NCI-H2081 treated with DMSO at 0.1 percent for 48 hours (cell line): ENCODE data around the gene DCAF6.
A peak's percentile ranks its signal among the peaks of the same experiment; 100 is the strongest.
"Not testable (repeated sequence)": the region's sequence is repeated elsewhere in the genome, so short reads cannot be mapped to it uniquely, and the experiment has no call there.

Experiments used
- DNase-seq: peaks from one replicate; lab custom pipeline; 2025; lab: John Stamatoyannopoulos, UW

DCAF6 gene

DNA sequence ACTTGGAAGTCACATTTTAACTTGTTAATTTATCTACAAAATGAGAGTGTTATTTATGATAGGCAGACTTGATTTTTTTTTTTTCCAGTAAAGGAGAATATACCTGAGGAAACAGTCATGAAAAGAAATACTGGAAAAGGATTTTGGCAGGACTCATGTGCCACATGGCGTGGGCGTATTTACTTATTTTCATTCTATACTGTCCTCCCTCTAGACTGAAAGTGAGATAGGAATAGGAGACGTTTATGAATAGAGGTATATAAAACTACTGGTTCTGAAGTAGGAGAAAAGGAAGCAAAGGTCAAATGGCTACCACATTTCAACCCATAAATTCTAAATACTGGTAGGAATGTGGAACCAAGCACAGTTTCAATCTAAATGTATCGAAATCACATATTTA, 95.1 kb downstream of the DCAF6 start:
- no peak for DNase-seq

DNA sequence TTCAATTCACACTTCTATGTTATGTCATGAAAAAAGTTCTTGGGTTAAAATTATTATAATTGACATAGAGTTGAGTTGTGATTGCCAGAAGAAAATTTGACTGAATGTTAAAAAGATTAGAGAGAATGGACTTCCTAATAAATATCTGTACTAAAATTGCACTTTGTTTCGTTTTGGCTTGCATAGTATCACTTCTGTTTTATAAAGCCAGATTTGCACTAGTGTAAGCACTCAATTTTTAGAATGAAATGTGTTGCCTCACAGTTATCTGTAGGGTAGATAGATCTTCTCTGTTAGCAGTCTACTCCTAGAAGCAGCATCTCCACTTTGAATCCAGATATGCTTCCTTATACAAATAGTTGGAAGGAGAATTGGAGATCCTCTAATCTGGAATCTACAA, 95.5 kb downstream of the DCAF6 start:
- DNase-seq: no peak

DNA sequence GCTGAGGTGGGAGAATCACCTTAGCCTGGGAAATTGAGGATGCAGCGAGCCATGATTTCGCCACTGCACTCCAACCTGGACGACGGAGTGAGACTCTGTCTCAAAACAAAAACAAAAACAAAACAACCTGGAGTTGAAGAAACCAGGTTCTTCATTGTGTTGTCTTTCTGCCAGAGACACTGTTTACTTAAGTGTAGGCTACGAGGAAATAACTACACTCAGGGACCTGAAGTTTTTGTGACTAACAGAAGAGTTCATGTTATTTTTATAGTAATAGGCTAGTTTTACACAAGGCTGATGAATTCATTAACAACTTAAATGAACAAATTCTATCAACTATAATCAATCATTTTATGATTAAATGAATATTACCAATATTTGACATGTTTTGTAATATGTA, 98.9 kb downstream of the DCAF6 start:
- DNase-seq: no peak

DNA sequence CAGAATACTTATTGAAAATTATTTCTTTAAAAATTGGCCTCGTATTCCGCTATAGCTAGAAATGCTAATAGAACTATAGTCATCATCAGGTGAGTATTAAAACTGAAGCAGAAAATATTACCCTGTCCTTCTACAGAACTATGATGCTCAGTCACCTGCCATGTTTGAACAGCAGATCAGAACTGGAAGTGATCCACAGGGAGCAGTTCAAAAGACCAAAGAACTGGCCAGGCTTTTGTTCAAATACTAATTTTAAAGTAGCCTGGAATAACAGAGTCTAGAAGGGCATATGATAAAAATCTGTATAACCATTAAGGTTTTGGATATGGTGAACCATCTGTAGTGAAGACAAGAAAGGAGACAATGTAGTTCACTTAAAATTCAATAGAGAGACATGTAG, 105.9 kb downstream of the DCAF6 start:
- DNase-seq: no peak

DNA sequence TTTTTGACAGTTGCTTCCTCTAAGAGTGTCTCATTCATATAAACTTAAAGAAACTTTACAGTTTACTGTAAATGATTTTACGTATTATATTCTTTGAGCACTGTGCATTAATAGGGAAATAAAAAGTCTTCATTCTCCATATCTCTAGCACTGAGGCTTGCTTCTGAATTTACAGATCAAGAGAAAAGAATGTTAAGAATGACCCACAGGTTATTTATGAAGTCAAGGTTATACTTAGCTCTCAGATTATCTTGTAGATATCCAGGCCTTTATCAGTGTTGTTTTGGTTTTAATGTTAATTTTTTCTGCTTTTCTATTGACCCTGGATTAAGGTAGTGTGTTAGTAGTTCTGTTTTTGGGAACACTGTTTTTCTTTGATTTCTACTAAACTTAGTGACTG, 108.8 kb downstream of the DCAF6 start:
- no peak for DNase-seq

DNA sequence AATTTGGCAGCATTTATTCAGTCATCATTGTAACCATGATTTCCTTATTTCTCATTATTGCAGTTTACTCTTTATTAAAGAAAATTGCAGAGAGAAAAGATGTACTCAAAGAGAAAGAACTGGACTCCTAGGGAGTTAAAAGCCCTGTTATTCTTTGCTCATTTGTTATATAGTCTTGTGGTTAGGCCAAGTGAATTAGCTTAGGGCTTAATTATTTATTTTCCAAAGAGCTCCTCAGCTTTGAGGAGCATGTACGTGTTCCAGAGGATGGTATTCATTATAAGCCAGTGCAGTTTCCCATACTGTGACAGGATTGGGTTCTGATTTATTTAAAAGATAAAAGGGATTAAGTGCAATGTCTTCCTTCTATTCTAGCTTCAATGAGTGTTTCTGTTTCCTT, 113.8 kb downstream of the DCAF6 start:
- DNase-seq: no peak

DNA sequence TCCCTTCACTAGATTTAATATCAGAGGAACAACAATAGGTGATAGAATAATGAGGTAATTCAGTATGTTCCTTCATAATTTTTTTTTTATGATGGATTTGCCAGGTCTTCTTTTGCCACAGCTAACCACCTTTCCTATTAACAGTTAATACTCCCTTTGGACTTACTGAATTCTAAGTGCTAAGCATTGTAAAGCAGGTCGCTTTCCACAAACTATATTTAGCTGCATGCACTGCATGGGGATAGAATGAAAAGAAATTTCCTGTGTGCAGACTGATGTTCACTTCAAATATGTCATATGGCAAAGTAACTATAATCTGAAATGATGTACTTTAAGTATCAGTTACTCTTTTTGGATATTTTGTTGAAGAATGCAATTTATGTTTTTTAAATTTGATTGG, 114.4 kb downstream of the DCAF6 start:
- no peak for DNase-seq

DNA sequence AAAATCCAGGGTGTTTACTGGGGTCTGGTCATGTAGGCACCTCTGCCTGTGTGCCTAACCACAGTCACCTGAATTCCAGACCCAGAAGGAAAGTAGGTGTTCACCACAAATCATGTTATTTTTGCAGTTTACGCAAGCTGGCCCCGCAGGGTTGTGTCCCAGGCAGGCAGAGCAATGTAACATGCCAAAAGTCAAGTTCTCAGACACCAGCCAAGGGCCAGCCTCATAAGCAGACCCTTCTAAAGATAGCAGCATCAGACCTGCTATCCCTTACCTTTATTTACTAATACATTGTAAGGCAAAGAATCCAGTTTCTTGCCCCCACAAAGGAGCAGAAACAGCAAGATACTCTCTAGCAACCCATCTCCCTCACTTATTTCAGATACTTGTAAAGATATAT, 117.2 kb downstream of the DCAF6 start:
- DNase-seq: no peak

DNA sequence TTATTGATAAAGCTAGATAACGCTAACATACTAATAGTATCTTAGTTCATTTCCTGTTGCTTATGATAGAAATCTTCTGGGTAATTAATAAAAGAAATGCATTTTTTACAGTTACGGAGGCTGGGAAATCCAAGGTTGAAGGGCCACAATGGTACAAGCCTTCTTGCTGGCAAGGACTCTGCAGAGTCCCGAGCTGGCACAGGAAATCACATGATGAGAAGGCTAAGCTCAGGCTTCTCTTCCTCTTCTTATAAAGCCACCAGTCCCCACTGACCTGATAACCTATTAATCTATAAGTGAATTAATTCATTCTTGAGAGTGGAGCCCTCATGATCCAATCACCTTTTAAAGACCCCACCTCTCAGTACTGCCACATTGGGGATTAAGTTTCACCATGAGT, 117.6 kb downstream of the DCAF6 start:
- DNase-seq: no peak

DNA sequence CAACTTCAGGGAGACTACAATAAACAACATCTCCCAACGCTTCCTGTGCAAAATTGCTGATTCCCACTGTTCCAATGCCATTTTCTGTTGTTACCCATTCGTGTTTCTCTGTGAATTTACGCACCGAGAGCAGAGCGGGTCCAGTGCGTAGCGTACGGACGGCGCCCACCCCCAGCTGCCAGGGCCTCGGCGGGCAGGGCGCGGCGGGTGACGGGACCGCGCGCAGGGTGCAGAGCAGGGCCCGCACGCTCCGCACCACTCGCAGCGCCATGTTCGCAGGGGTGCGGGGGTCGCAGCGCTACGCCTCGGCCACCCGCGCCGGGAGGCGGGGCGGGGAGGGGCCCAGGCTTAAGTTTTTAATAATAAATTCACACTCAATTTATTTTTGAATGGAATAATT, 119.7 kb downstream of the DCAF6 start:
- DNase-seq: not testable (repeated sequence)

DNA sequence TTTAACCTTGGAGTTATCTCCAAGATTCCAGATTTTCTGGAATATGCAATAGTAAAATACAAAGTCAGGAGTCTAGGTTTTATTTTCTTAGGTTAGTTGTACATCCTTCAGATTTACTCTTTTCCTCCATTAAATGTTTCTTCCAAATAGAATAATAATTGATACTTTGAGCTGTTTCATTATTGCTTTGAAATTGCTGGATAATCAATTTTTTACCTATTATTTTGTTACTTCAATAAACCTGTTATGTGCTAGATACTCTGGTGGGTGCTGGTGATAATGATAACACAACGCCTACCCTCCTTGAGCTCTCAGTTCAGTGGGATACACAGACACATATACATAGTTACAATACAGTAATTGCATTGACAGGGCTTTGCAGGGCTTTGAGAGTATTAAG, 120.9 kb downstream of the DCAF6 start:
- DNase-seq: no peak

DNA sequence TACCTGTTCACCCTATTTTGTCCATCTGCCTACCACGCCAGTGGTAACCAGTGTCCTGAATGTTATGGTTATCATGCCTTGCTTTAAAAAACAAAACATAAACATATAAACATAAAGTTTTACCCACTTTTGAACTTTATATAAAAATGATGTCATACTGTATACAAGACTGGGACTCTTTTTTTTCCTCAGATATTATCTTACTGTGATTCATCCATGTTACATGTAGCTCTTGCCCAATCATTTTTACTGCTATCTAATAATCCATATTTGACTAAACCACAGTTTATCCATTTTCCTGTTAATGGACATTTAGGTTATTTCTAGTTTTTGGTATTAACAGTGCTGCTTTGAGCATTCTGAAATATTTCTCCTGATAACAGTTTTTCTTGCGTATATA, 121.4 kb downstream of the DCAF6 start:
- DNase-seq: no peak

DNA sequence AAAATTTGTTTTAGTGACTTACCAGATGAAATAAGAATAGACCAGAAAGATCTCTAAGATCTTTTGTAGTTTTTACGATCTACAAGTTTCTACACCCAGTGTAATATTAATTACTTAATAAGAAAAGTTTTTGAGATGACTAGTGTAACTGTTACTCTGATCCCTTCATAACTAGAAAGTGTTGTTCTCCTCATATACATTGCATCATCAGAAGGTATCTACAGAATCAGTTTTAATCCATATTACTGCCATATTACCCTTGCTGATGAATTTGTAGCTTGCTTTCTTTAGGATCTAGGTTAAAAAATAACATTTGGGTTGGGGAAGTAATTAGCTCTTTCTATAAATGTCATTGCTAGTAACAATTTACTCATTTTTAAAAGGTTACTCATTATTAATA, 127.7 kb downstream of the DCAF6 start:
- DNase-seq: no peak

DNA sequence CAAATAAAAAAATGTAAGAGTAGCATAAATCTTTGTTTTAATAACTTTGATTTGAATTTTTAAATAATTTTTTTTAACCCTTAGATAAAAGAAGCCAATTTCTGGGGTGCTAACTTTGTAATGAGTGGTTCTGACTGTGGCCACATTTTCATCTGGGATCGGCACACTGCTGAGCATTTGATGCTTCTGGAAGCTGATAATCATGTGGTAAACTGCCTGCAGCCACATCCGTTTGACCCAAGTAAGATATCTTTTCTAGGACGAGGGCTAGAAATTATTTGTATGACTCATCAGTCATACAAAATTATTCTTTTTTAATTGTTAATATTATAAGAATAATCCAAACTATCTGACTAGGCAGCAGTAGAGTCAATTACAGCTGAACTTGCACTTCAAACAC, 129.0 kb downstream of the DCAF6 start:
- no peak for DNase-seq

DNA sequence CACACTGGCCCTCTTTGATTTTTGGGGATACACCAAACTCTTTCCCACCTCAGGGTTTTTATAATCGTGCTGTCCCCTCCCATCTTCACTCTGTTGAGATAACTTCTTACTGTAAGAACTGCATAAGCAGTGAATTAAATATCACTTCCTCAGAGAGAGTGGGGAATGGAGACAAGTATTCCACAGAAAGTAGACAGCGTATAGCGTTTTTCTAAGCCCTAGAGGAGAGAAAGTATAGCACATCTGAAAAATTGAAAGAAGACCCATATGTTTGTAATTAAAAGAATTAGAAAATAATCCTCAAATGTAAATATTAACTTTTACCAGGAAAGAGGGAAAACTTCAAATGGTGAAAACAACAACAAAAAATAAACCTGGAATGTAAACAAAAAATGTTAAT, 132.9 kb downstream of the DCAF6 start:
- no peak for DNase-seq

DNA sequence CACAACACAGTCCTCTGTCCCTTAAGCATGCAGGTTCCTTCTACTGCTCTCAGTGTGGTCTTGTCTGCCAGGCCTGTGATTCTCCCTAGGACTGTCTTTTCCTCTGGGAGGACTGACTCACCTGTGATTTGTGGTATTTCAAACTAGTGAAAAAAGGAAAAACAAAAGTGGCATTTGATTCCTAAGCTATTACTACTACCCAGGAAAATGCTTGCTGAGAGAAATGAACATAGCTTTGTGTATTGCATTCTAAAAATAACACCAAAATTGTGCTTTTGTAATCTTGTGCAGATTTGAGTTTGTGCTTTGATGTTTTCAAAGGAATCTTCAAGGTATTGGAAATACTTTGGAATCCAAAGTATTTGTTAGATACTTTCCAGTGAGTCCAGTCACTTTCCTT, 143.3 kb downstream of the DCAF6 start:
- DNase-seq: no peak

DNA sequence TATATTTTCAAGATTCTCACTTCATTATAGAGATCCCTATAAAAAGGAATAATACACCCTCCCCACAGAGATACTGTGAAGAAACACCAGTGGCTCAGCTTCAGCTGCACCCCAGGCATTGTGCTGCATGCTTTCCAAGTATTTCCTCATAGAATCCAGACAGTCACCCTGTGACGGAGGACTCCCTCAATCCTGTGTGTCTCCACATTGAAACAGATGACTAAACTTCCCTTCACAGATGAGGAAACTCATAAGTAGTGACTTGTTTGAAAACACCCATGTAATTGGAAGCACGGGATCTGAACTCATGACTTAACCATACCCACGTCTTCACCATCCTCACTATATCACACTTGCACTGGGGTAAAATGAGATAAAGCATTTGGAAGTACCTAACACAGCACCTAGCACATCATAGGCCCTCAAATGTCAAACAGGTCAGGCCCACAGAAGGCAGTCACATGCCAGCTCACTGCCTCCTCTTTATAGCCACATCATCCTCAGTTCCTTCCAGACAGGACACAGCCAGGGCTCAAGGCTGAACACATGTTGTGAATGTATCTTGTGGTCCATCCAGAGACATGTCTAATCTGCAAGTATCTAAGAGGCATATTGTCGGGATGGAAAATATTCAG, 145.0 kb downstream of the DCAF6 start:
- DNase-seq: no peak

DNA sequence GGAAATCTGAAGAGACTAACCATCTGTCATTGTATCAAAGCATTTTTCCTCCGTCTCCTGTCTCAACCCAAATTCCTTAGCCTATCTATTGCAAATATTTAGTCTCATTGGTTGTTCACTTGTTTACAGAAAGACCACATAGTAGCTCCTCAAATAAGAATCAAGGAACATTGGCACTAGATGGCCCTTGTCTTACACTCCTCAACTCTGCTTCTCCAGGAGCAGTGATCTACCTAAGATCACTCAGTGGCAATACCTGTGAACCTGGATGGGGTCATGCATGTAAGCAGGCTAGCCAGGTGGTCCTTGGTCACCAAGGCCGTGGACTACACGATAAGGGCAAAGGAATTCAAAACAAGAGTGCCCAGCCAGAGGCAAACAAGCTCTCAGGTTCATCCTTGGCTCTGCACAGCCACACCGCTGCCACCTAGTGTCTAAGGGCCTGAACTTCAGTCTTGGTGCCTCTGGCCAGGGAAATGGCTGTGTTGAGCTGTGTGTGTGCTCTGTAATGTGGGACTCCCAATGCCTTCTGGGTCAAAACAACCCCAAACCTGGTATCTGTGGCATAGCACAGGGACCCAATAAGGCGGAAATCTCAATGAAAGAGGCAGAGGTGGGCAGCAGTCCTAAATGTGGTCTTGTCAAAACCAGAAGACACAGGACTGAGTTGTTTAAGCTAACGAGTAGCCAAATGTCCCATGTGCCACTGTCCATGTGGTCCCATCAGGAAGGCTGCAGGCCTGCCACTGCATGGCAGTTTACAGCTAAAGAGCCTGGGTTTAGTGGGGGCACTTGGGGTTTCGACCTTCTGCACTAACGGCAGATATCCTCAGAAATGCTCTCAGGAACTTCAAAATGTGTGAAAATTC, 145.8 kb downstream of the DCAF6 start:
- DNase-seq: peak; percentile 33

DNA sequence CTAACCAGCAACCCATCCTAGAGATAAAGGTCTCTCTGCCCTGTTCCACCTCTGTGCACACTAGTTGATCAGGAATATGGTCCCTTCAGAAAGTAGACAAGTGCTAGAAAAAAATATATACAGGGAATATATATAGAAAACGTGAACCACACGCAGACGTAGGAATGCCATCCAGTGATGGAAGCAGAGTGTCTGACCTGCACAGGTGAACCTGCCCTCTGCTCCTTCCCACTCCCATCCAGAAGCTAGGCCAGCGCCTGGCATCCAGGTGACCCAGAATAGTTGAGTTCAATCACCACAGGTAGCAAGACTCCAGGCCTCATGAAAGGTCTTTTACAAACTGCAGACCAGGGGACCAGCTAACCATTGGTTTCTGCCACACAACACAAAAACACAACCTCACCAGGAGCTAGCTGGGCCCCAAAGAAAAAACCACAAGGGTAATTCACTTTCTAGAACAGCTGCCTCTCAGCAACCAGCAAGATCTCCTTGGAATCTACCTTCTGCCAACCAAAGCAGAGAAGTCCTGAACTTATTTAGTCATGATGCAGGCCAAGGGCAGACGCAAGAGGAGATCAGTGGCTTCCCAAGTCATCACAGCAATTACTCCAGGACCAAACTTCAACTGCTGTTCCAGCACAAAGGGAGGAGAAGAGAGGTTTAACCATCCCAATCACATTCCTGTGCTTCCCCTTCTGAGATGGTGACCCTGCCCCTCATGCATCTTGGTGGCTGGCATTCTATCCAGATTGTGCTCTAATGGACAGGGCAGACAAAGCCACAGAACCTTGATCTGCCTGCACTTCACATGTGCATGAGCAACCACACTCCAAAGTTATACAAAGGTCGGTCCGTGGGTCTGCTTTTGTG, 147.2 kb downstream of the DCAF6 start:
- no peak for DNase-seq

DNA sequence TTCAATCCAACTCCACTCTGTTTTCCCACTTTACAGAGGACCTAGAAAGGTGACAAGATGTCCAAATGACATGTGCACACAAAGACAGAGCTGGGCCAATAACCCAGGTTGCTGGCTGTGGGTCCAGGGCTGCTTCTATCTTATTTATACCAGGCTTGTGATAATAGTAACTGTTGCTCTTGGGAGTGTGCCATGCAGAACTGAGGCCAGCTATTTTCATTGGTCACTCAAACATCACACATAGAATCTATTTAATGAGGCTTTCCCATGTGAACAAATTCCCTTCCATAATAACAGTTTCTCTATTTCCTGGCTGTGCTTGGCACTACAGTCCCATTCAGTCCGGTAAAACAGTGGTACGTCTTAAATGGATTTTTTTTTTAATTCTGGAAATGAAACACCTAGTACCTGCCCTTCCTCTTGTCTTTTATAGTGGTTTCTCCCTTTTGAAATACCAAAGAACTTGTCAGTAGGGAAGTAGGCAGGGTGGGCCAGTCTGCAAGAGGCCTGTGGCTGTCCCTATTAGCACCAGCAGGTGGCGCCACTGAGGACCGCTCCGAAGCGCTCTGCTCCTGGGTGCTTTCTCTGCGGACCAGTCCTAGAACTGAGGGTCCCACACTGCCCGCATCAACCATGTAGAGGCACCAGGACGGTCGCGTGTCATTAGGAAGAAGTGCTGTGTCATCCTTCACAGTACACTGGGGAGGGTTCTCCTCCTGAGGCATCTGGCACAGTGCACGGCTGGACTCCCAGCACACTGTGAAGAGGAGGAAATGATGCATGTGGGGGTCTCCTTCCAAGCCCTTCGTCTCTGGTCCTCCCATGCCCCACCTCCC, 148.1 kb downstream of the DCAF6 start:
- no peak for DNase-seq

DNA sequence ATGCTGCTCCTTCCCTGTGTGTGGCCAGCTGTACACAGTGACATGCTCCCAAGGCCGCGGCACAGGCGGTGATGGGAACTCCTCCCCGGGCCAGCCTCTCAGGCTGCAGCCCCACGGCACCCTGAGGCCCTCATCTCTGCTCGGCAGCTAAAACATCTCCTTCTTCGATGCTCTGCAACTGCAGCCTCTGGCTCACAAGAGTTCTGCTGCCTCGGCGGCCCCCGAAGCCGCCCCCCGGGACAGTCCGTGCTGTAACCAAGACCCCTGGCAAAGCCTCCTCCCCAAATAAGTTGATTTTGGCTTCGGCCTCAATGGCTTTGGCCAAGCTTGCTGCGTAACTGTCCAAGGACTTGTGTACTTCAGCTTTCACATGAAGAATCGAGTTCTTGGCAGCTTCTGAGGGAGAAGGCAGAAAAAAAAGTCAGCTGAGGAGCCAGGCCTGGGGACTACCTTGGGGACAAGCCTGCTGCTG, 149.0 kb downstream of the DCAF6 start:
- DNase-seq: no peak

DNA sequence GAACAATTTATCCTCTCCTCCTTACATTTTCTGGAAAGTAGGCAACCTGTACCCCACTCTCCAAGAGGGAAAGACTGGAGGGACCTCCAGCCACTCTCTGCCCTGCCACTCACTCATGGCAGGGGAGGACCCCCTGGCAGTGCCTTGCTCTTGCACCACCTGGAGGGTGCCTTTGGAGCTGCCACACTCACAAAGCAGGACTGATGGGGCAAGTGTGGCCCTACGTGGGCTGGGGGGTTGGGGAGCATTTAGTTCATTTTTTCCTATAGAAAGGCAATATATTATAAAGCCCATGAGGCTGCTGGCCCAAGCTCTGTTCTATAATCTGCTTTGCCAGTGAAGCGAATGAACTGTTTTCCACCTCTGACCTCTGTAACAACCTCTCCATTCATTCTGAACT, 150.0 kb downstream of the DCAF6 start:
- no peak for DNase-seq
